Measurements from ENCODE around the gene N4BP2L2. TPM values are rescaled to one million over a fixed set of nuclear protein-coding genes. Genes with fewer than 3 reads are reported as not detected.

The N4BP2L2 gene
- total RNA-seq, 1 experiment from 2014 or later, result 92.7 TPM

DNA sequence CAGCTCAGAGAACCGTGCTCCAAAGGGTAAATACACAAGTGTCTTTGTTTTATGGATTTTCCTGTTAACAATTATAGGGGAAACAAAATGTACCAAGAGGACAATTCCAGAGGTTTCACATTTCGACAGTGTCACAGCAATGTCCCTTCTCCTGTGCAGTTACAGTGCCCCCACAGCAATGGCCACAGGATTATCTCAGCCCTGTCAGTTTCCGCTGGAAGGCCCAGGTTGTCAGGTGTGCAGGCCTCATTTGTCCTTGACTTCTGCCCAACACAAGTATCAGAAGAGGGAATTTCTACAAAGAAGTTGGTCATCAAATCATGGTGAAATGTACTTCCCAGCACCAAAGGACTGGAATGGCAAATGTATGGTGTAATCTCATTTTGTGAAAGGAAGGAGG, 11.2 kb upstream of the N4BP2L2 start:
- no peak overlapping the region for H3K27ac ChIP-seq (ENCODE audit: low read depth, low read length)
- CTCF ChIA-PET, result no interaction called here
- BruUV-seq (replicated peaks), result no TSS peak

DNA sequence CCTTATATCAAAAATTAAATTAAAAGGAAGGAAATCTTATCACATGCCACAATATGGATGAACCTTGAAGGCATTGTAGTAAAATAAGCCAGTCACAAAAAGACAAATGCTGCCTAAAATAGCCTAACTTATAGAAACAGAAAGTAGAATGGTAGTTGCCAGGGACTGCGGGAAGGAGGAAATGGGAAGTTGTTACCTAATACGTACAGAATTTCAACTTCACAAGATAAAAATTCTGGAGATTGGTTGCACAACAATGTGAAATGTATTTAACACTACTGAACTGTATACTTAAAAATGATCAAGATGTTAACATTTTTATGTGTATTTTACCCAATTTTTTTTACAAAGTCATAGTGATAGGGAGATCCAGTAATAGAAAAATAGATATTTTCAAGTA, 10.2 kb upstream of the N4BP2L2 start:
- RAD21 ChIA-PET (ENCODE audit: low non-redundant PET in 1 of 2, low total read pairs in 2 of 2, uncharacterized antibody in 2 of 2, unreplicated experiment in 2 of 2), result no interaction called here
- H3K4me2 ChIP-seq (ENCODE audit: low read length), result no peak overlapping the region
- DNase-seq (ENCODE audit: low read depth, low spot score) (no peak), ATAC-seq (no peak)
- H3K4me1 ChIP-seq (ENCODE audit: control insufficient read depth in 1 of 2, insufficient read depth in 2 of 2, low read length in 2 of 2), result no peaks in the 10 kb centered on the region
- H3K9me2 ChIP-seq (ENCODE audit: insufficient read depth), result no peaks in the 10 kb centered on the region
- TF ChIP-seq YY1 (IDR thresholded peaks at IDR 0.05; ENCODE audit: extremely low read depth, insufficient replicate concordance, low read depth, low read length) (no peak), SRF (IDR thresholded peaks at IDR 0.05; ENCODE audit: low read depth) (no peak), ELF1 (IDR thresholded peaks at IDR 0.05; ENCODE audit: borderline replicate concordance, low read depth) (no peak), POLR2AphosphoS5 (IDR thresholded peaks at IDR 0.05; ENCODE audit: low read depth, low read length) (no peak), CEBPB (IDR thresholded peaks at IDR 0.05; ENCODE audit: low read depth) (no peak), JUND (IDR thresholded peaks at IDR 0.05) (no peak), EGR1 (IDR thresholded peaks at IDR 0.05; ENCODE audit: low read depth) (no peak), REST (IDR thresholded peaks at IDR 0.05; ENCODE audit: low read depth) (no peak)
- TF ChIP-seq, protein P1, sequence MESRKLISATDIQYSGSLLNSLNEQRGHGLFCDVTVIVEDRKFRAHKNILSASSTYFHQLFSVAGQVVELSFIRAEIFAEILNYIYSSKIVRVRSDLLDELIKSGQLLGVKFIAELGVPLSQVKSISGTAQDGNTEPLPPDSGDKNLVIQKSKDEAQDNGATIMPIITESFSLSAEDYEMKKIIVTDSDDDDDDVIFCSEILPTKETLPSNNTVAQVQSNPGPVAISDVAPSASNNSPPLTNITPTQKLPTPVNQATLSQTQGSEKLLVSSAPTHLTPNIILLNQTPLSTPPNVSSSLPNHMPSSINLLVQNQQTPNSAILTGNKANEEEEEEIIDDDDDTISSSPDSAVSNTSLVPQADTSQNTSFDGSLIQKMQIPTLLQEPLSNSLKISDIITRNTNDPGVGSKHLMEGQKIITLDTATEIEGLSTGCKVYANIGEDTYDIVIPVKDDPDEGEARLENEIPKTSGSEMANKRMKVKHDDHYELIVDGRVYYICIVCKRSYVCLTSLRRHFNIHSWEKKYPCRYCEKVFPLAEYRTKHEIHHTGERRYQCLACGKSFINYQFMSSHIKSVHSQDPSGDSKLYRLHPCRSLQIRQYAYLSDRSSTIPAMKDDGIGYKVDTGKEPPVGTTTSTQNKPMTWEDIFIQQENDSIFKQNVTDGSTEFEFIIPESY (IDR thresholded peaks at IDR 0.05; ENCODE audit: extremely low read depth, insufficient replicate concordance, low read length), result no peak
- intact Hi-C loops (cut with micrococcal nuclease), result no loop called here
- no peaks in the 10 kb centered on the region for H3K36me3 ChIP-seq (ENCODE audit: control insufficient read depth in 1 of 2, insufficient read depth in 2 of 2, low read length in 2 of 2)
- no peak overlapping the region for H2AFZ ChIP-seq (ENCODE audit: low read depth, low read length, poor library complexity, severe bottlenecking)
- H3K4me3 ChIP-seq (replicated peaks in 1 of 2; ENCODE audit: low read depth in 1 of 2, low read length in 2 of 2), result no peak overlapping the region
- H4K20me1 ChIP-seq (ENCODE audit: insufficient read depth), result no peaks in the 10 kb centered on the region
- no peaks in the 10 kb centered on the region for H3K9me3 ChIP-seq (ENCODE audit: control insufficient read depth in 1 of 2, insufficient read depth in 1 of 2, low read depth in 1 of 2, low read length in 2 of 2)
- BruUV-seq (replicated peaks), result no TSS peak
- no peak overlapping the region for H3K9ac ChIP-seq (ENCODE audit: low read length)
- POLR2A ChIA-PET, result no interaction called here
- CTCF ChIA-PET, result no interaction called here
- H3K27me3 ChIP-seq (ENCODE audit: insufficient read depth, low read length), result no peaks in the 10 kb centered on the region
- no peaks in the 10 kb centered on the region for H3K79me2 ChIP-seq (ENCODE audit: insufficient read depth, low read length)
- no peak overlapping the region for H3K27ac ChIP-seq (ENCODE audit: low read depth, low read length)

More for the DNA sequence above, 11.2 kb upstream of the N4BP2L2 start:
- no peaks in the 10 kb centered on the region for H3K36me3 ChIP-seq (ENCODE audit: control insufficient read depth in 1 of 2, insufficient read depth in 2 of 2, low read length in 2 of 2)
- intact Hi-C loops (cut with micrococcal nuclease), result no loop called here
- no peak overlapping the region for H2AFZ ChIP-seq (ENCODE audit: low read depth, low read length, poor library complexity, severe bottlenecking)
- H4K20me1 ChIP-seq (ENCODE audit: insufficient read depth), result no peaks in the 10 kb centered on the region
- H3K27me3 ChIP-seq (ENCODE audit: insufficient read depth, low read length), result no peaks in the 10 kb centered on the region
- TF ChIP-seq SIN3A (IDR thresholded peaks at IDR 0.05; ENCODE audit: low read depth), result no peak
- no peak for TF ChIP-seq ELF1 (IDR thresholded peaks at IDR 0.05; ENCODE audit: borderline replicate concordance, low read depth)
- no peak for TF ChIP-seq YY1 (IDR thresholded peaks at IDR 0.05; ENCODE audit: extremely low read depth, insufficient replicate concordance, low read depth, low read length)
- no peaks in the 10 kb centered on the region for H3K9me3 ChIP-seq (ENCODE audit: control insufficient read depth in 1 of 2, insufficient read depth in 1 of 2, low read depth in 1 of 2, low read length in 2 of 2)
- no peak overlapping the region for H3K9ac ChIP-seq (ENCODE audit: low read length)
- H3K4me3 ChIP-seq (replicated peaks in 1 of 2; ENCODE audit: low read depth in 1 of 2, low read length in 2 of 2), result no peak overlapping the region
- no peak for ATAC-seq
- H3K4me2 ChIP-seq (ENCODE audit: low read length), result no peak overlapping the region
- H3K4me1 ChIP-seq (ENCODE audit: control insufficient read depth in 1 of 2, insufficient read depth in 2 of 2, low read length in 2 of 2), result no peaks in the 10 kb centered on the region
- no peaks in the 10 kb centered on the region for H3K79me2 ChIP-seq (ENCODE audit: insufficient read depth, low read length)
- ChIA-PET POLR2A (no interaction called here), RAD21 (ENCODE audit: low non-redundant PET in 1 of 2, low total read pairs in 2 of 2, uncharacterized antibody in 2 of 2, unreplicated experiment in 2 of 2) (no interaction called here)
- DNase-seq (ENCODE audit: low read depth, low spot score), result no peak
- H3K9me2 ChIP-seq (ENCODE audit: insufficient read depth), result no peaks in the 10 kb centered on the region

Data from HCT116 (cell line).